Right kidney (tissue), 9 donors: ENCODE measurements around the gene GFER.
"Not testable (repeated sequence)": the region's sequence is repeated elsewhere in the genome, so short reads cannot be mapped to it uniquely, and the experiment has no call there.

Source experiments
- DNase-seq: peaks from one replicate; pipeline ENCODE4 v3.0.0-alpha.2; 2016
- long read RNA-seq, 8 donors: transcript quantifications; one replicate each; lab custom pipeline, GENCODE V29; 2026

GFER gene
- long read RNA-seq, donor 1, transcript GFER-203 (2 exons, 1,365 nt) = minor isoform, 9 of 27 reads
- long read RNA-seq, donor 1, transcript GFER-201 (3 exons, 2,345 nt) = major isoform, 15 of 27 reads
- long read RNA-seq, donor 1, partial matches to known transcripts = 0 of 27 reads
- long read RNA-seq, donor 1, other reads (novel, unspliced or antisense) = 0 of 27 reads
- long read RNA-seq, donor 2, transcript GFER-203 (2 exons, 1,365 nt) = minor isoform, 6 of 22 reads
- long read RNA-seq, donor 2, transcript GFER-201 (3 exons, 2,345 nt) = major isoform, 11 of 22 reads
- long read RNA-seq, donor 2, transcript GFER-202 (2 exons, 482 nt) = minor isoform, 5 of 22 reads
- long read RNA-seq, donor 2, partial matches to known transcripts = 0 of 22 reads
- long read RNA-seq, donor 2, other reads (novel, unspliced or antisense) = 0 of 22 reads
- long read RNA-seq, donor 3, partial matches to known transcripts = 0 of 5 reads
- long read RNA-seq, donor 3, other reads (novel, unspliced or antisense) = 0 of 5 reads
- long read RNA-seq, donor 4, transcript GFER-201 (3 exons, 2,345 nt) = major isoform, 8 of 22 reads
- long read RNA-seq, donor 4, transcript GFER-202 (2 exons, 482 nt) = minor isoform, 6 of 22 reads
- long read RNA-seq, donor 4, transcript GFER-203 (2 exons, 1,365 nt) = major isoform, 8 of 22 reads
- long read RNA-seq, donor 4, partial matches to known transcripts = 0 of 22 reads
- long read RNA-seq, donor 4, other reads (novel, unspliced or antisense) = 0 of 22 reads
- long read RNA-seq, donor 5, transcript GFER-201 (3 exons, 2,345 nt) = major isoform, 14 of 19 reads
- long read RNA-seq, donor 5, transcript GFER-203 (2 exons, 1,365 nt) = minor isoform, 5 of 19 reads
- long read RNA-seq, donor 5, partial matches to known transcripts = 0 of 19 reads
- long read RNA-seq, donor 5, other reads (novel, unspliced or antisense) = 0 of 19 reads
- long read RNA-seq, donor 6, transcript GFER-201 (3 exons, 2,345 nt) = major isoform, 14 of 24 reads
- long read RNA-seq, donor 6, transcript GFER-203 (2 exons, 1,365 nt) = minor isoform, 9 of 24 reads
- long read RNA-seq, donor 6, partial matches to known transcripts = 0 of 24 reads
- long read RNA-seq, donor 6, other reads (novel, unspliced or antisense) = 0 of 24 reads
- long read RNA-seq, donor 7 = 0 reads
- long read RNA-seq, donor 8, transcript GFER-201 (3 exons, 2,345 nt) = major isoform, 13 of 20 reads
- long read RNA-seq, donor 8, partial matches to known transcripts = 0 of 20 reads
- long read RNA-seq, donor 8, other reads (novel, unspliced or antisense) = 0 of 20 reads

DNA sequence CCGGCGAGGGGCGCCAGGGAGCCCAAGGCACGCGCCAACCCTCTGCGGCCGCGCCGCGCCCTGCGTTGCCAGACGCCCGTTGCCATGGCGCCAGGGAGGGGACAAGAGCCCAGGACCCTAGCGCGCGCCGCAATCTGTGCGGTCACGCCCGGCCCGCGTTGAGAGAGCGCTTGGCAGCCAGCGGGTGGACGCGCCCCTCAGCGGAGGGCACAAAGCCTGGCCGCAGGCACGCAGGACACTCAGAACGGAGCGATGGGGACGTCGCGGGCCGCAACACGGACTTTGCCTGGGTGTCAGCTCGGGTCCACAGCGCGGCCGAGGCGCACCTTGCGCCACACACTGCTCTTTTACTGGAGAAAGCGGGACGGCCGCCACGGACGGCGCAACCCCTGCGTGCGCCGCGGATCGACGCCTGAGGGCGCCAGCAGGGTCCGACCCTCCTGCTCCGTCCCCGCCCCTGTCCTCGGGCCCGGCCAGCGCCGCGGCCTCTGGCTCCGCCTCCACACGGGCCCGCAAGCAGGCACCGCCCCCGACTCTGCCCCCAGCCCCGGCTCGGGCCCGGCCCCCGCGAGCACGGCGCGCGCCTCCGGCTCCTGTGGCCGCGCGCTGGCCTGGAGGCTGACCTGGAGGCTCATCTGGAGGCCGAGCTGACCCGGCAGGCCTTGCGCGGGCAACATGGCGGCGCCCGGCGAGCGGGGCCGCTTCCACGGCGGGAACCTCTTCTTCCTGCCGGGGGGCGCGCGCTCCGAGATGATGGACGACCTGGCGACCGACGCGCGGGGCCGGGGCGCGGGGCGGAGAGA lies at the start of gene GFER:
GFER (plus strand) TSS at position 650 of the 803 bp plus-strand sequence; CDS start at position 676, 26 bp downstream.
- peak; percentile 91 for DNase-seq

DNA sequence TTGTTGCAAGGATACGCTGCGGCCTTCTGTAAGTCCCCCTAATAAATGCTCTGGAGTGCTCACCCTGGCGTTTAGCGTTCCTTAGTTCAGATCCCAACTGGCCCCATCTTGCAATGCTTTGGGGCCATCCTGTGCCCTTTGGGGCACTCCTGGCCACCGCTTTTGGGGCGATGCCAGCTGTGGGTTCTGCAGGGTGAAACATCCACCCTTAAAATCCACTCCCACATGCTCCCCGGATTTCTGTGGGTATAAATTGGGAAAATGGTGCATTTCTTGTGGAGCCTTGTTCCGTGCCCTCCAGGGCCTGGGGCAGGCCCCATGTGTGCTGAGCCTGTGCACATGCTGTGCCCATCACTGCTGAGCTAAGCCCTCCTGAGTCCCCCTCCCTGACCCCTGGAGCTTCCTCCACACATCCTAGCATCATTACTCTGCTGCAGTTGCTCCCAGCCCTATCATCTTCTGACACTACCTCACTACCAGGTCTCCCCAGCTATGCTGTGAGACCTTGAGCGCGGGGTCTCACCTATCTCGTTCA lies 47.0 kb upstream of the GFER start:
- no peak for DNase-seq

DNA sequence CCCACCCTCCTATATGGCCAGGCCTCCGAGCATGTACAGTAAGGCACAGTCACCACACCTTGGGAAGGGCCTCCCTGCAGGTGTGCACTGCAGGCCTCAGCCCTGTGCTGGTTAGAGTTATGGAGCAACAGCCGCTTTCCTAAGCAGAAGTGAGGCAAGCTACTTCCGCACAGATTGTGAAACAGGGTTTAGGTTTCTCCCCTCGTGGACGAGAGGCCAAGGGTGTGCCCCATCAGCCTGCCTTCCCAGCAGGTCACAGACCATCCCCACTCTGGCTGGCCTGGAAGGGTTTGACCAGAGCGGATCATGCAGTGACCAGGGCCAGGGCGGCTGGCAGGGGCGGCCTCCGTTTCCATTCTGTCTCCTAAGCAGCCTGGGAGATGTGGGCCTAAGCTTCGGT lies 45.7 kb upstream of the GFER start:
- DNase-seq = no peak

DNA sequence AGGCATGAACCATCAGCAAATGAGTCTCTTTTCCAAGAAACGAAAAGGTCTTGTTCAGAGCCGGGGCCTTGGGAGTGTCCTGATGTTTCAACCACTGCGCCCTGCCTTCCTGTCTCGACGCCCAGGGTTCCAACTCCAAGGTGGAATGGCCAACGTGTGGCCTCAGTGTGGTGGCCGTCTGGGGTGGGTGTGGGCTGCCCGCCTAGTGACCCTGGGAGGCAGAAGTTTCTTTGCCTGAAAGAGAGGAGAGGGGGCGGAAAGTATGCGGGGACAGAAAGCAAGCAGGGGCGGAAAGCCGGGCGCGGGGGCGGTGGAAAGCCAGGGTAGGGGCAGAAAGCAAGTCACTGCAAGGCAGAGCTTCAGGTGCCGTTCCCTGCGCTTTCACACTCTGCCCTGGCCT lies 45.1 kb upstream of the GFER start:
- DNase-seq = no peak

DNA sequence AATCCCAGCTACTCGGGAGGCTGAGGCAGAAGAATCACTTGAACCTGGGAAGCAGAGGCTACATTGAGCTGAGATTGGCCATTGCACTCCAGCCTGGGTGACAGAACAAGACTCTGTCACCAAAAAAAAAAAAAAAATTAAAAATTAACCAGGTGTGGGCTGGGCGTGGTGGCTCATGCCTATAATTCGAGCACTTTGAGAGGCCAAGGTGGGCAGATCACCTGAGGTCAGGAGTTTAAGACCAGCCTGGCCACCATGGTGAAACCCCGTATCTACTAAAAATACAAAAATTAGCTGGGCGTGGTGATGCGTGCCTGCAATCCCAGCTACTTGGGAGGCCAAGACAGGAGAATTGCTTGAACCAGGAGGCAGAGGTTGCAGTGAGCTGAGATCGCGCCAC lies 44.2 kb upstream of the GFER start:
- not testable (repeated sequence) for DNase-seq

DNA sequence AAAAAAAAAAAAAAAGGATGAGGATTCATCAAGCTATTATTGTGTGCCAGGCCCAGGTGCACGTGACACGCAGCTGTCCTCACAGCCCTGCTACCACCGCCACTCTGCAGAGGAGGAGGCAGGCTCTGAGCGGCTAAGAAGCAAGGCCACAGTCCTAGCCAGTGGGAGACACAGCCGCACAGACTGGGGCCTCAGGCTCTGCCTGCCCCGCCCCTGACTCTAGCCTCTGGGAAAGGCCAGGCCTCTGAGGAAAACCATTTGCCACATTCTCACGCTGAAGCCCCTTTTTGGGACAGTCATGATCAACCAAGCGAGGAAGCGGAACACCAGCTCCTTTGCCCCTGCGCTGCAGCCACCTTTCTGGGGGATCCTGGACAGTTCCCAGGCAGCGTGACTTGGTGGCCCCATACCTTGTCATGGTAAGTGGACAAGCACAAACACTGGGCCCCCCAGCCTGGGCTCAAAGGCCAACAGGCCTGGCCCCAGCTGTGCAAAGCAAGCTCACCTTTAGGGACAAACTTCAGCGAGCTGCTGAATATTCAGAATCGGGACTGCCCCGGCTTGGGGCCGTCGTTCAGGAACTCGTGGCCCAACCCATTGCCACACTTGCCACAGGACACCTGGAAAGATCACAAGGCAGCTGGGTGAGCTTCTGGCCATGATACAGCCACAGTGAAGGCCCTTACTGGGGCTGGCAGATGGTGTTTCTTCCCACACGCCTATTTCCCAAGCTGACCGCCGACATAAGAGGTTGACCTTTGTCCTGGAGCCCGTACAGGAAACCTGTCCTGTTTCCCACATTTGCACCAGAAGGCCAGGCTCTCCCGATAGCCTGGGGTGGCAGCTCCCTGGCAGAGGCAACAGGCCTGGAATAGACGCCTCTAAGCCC lies 43.5 kb upstream of the GFER start:
- no peak for DNase-seq

DNA sequence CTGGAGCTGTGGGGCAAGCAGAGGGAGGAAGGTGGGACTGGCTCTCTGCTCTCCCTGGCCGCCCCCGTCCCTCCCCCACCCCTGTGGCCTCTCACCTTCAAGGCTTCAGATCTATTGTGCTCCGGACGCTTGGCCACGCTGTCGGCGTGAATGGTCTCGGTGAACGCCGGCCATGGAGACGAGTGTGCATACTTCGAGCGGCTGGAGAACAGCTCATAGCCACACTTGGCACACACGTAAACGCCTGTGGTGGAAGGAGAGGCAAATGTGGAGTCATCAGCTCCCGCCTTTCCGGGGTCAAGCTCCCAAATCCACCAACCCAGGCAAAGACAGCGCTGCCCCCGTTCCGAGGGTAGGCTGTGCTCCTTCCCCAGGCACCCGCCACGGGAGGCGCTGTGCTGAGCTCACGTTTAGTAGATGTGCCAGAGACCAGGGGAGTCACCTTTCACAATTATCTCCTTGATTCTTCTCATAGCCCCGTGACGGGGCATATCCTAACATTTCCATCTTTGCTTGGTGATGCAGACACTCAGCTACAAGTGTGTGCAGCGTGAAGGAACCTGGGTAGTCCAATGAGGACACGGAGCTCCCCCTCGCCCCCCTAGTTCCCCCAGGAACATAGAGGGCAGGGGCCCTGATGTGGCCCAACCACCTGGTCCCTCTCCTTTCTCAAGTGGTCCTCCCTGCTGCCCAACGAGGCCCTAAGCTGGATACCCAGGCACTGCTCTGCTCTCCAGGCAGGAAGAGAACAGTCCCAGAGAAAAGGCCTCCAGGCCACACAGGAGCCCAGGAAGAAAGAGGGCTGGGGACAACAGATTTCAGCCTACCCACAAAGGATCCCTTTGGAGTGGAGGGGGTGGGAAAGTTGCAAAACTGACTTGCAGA lies 42.6 kb upstream of the GFER start:
- DNase-seq = no peak

DNA sequence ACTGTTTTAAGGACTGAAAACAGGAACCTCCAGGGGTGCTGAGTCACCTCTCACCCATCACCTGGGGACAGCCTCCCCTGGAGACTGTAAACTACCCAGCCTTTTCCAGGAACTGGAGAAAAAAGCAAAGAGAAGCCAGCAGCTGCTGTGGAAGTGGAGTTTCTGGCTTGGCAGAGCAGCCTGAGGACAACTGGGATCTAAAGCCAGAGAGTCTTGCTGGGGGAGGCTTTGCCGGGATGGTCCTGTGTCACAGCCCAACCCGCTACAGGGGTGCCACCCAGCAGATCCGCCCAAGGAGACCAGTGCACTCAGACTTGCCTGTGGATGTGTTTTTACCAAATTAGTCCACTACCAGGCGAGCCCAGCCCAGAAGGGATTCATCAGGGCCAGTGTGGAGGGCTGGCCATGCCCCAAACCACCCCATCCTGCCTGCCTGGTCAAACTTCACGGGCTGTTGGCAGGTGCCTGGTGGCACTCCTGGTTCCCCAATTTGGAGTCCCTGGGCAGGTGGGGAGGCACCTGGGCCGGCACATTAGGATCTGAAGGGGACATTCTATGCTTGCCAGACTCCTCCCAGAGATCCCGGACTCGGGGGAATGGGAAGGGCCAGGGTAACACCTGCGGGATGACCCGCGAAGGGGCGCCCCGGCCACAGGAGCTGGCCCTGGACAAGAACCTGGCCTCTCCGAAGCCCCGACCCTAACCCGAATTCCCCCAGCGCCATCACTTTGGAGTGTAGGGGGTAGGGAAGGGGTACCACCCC lies 41.8 kb upstream of the GFER start:
- DNase-seq = no peak

DNA sequence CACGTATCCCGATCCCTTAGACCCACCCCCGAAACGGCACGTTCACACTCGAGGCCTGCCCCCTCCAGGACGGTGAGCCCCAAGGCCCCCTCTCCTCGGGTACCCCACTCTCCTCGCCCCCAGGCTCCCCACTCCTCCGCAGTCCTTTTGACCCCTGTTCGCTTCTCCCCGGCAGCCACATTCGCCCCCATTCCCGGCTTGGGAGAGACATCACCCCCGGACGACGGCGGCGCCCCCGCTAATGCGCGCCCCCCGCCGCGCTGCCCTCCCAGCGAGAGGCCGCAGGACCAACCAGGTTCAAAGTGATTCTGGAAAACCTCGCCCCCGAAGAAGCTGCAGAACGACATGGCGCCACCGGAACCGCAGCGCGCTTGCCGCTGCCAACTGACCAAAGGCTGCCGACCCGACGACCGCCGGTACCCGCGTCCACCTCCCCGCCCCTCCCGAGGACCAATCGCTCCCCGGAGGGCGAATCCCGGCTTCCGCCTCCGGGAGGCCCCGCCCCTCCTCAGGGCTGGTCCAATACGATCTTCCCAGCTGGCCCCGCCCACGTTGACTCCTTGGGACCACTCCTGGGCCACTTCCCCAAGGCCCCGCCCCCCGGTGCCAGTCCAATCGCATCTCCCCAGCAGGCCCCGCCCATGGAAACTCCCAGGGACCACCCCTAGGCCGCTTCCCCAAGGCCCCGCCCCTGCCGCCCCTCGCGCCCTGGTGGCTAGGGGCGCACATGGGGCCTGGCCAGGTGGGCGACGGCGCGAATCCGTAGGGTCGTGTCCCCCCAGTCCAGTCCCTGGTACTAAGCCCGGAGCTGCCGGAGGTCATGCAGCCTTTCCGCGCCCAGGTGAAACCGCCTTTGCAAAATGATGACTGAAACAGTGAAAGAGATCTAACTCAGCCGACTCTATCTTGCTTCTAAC lies 40.9 kb upstream of the GFER start, which contains the start of gene MSRB1:
MSRB1 (minus strand) TSS at position 390 of the 917 bp plus-strand sequence; CDS start at position 347, 43 bp downstream.
- peak; percentile 81 for DNase-seq

DNA sequence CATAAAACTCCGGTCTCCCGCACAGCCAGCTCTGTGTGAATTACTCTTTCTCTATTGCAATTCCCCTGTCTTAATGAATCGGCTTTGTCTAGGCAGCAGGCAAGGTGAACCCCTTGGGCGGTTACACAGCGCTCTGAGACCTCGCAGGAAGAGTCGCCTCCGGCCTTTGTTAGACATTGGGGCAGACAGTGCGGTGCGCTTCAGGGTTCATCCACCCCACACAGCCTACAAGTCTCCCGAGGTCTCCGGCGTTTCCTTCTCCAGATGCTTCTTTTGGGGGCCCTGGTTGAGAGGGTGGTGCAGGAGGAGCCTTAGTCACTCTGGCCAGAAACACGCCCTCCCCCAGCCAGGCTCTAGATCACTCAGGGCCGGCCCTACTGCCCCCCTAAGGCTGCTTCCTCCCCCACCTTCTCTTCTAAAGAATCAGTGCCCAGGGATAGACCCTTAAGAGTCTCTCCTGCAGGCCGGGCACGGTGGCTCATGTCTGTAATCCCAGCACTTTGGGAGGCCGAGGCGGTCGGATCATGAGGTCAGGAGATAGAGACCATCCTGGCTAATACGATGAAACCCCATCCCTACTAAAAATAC lies 39.3 kb upstream of the GFER start:
- DNase-seq = no peak

DNA sequence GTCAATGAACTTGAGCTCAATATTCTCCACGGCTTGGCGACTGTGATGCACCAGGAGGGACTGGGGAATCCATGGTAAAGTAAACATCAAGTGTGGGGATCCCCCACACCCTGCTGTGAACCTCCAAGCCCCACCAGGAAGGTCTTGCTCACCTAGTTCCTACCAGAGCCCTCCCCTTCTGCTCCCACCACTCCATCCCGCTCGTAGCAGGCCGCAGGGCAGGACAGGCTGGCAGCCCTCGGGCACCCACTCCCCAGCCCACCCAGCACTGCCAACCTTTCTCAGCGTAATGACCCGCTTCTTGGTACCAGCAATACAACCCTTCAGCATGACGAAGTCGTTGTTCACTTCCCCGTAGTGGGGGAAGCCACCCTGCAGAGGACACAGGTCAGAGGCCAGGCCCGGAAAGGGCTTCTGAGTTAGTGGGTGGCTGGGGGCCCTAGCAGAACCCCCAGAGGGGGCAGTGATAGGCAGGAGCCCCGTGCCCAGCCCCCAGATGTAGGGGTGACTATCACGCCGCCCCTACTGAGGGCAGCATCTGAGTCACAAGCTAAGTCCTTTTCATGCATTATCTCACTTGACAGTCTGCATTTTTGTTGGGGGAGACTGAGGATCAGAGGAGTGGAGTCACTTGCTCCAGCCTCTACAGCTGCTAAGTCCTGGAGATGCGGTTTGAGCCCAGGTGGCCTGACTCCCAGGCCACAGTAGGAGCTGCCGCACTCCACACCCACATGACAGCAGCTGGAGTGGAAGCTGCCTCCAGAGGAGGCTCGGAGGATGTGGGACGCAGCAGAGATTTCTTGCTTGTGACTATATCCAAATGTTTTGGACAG lies 38.2 kb upstream of the GFER start:
- DNase-seq = no peak

DNA sequence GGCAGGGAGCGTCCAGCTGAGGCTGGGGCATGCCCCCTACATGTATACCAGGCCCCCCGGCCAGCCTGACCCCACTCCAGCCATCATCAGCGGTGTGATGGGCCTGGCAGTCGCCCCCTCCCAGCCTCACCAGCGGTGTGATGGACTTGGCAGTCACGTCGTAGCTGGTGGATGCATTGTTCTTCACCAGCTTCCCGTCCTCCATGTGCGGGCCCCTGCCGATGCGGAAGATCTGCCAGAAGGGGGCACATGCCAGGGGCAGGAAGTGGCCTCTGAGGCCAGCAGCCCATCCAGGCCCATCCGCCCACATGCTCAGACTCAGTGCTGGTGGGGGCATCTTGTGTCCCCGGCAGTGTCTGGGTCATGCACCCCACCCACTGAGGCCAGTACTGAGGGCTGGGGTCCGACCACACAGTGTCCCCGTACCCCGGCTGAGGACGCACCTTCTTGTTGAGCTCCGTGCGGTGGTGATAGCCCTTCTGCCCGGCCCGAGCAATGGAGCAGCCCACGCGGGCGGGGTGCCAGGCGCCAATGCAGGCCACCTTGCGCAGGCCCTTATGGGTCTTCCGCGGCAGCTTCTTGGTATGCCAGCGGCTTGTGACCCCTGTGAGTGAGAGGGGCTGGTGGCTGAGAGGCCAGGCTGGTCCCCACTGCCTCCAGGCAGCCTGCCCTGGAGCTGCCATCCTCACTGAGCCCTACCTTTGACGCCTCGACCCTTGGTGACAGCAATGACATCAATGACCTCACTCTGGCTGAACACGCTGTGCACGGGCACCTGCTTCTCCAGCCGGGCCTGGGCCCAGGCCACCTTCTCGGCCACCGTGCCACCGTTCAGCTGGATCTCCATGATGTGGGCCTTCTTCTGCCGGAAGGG lies 37.3 kb upstream of the GFER start:
- no peak for DNase-seq

DNA sequence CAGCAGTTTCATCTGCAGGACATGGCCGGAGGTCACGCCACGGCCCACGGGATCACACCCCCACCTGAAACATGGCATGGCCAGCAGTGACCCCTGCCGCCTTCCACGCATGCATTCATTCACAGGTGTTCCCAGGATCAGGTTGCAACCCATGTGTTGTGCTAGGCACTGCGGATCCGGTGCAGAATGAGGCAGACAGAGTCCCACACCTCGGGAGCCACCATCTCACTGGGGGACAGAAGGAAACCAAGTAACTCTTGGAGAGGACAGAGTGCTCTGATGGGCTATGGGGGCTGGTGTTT lies 36.7 kb upstream of the GFER start:
- DNase-seq = no peak

DNA sequence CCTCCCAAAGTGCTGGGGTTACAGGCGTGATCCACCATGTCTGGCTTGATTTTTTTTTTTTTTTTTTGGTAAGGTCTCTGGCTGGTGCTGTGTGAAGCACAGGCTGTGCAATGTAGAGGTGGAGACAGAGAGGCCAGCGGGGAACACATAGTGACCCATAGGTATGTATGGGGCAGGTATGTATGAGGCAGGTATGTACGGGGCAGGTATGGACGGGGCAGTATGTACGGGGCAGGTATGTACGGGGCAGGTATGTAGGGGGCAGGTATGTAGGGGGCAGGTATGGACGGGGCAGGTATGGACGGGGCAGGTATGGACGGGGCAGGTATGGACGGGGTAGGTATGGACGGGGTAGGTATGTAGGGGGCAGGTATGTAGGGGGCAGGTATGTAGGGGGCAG lies 34.5 kb upstream of the GFER start:
- DNase-seq = no peak

DNA sequence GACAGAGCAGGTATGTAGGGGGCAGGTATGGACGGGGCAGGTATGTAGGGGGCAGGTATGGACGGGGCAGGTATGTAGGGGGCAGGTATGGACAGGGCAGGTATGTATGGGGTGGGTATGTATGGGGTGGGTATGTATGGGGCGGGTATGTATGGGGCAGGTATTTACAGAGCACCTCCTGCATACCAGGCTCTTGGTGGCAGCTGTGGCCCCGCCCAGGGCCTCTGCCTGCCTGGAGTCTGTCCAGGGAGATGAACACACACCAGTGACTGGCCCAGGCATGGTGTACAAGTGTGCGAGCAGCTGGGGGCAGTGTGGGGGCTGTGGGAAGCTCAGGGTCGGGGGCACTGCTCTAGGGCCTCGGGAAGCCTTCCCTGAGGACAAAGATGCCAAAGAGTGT lies 33.9 kb upstream of the GFER start:
- DNase-seq = no peak
